22Rv1 (cell line): ENCODE data around the gene COL24A1.

Experiments used
- CTCF ChIP-seq: fragments of 450-650 bp; IDR thresholded peaks from 2 replicates; pipeline ENCODE4 v1.5.1; 2017; ENCODE audit warnings: mild to moderate bottlenecking
- ZFX ChIP-seq: fragments of 450-650 bp; IDR thresholded peaks from 2 replicates; pipeline ENCODE4 v1.6.1; 2017; ENCODE audit warnings: antibody characterized with exemption, borderline replicate concordance

DNA sequence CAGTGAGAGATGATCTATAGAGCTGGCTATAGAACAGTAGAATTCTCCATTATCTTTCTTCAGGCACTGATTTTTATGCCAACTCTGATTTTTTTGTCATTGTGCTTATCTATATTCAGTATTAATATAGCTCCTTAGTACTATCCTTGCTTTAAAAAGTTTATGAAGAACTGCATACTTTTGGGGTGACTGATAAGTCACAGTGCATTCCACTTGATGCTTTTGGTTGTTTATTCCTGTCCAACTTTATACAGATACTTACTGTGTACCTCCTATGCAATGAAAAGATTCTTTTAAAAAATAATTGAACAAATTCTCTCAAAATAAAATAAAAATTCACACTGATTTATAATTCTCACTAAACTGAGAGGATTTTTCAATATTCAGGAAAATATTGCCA is 71.6 kb downstream of the COL24A1 start:
- no peak for TF ChIP-seq CTCF
- no peak for TF ChIP-seq ZFX
